Thyroid gland (tissue), 4 donors: ENCODE data around the gene RIPPLY1.

ENCODE experiments used
- CTCF ChIP-seq, 6 experiments: fragments of 200-600 bp in 3 of 6; fragments of 450-650 bp in 3 of 6; sonication (generic) in 3 of 6; IDR thresholded peaks; one replicate each; pipeline ENCODE4 v1.5.1; 2016 to 2019; ENCODE audit warnings: antibody characterized with exemption in 6 of 6, mild to moderate bottlenecking in 2 of 6, inconsistent platforms in 1 of 6, moderate library complexity in 1 of 6
- POLR2A ChIP-seq, 2 donors: fragments of 450-650 bp; IDR thresholded peaks; one replicate each; pipeline ENCODE4 v1.6.1; 2017; ENCODE audit warnings: antibody characterized with exemption in 2 of 2, mild to moderate bottlenecking in 2 of 2, moderate library complexity in 1 of 2

- TF ChIP-seq CTCF (IDR thresholded peaks at IDR 0.05) (no peak), POLR2A (IDR thresholded peaks at IDR 0.05) (no peak)
These were observed 28.0 kb downstream of the RIPPLY1 start for GRCh38 chrX:106875151-106875550.
